ENCODE results near the gene CRYBG1.
"Not testable (repeated sequence)": the region's sequence is repeated elsewhere in the genome, so short reads cannot be mapped to it uniquely, and the experiment has no call there.

Gene CRYBG1

DNA sequence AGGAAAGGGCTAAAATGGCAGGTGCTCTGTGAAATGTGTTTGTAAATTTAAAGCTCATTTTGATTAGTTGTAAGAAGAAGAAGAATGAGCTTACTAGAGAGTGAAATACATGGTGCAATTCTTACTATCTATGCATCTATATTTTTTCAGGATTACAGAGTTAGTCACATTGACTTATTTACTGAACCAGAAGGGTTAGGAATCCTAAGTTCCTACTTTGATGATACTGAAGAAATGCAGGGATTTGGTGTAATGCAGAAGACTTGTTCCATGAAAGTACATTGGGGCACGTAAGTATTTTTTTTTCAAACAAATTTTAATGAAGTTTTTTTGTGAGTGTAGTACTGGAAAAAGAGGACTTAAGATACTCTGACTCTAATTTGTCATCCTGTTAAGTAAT, 169.5 kb downstream of the CRYBG1 start:
- DNase-seq = no peak

DNA sequence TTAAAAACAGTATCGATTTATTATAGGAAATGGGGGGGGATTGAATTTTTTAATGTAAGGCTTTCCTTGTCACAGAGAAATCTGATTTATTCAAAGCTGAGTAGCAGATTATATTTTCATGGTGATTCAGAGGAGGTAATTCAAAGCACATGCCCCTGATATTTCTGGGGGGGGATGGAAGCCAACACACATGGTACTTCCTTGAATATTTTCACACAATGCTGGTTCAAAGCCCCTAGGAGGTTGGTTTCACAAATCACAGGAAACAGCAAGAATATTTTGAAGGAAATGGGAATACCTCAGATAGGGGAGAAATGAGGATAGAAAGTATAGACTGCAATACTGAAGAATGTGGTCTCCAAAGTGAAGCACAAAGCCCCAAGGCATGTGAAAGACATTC, 170.0 kb downstream of the CRYBG1 start:
- no peak for DNase-seq

DNA sequence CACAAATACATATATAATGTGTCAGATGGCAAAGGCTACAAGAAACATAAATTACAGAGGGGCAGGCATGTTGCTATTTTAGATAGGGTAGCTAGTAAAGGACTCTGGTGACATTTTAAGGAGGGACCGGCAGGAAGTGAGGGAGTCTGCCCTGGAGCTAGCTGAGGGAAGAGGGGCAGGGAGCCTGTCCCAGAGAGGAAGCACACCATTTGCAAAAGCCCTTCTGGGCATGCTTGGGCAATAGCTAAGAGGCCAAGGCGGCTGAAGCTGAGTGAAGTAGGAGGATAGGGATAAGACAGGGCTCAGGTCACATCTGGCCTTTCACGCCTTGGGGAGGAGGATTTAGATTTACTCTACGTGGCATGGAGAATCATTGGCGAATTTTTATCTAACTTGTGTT, 172.5 kb downstream of the CRYBG1 start:
- no peak for DNase-seq

DNA sequence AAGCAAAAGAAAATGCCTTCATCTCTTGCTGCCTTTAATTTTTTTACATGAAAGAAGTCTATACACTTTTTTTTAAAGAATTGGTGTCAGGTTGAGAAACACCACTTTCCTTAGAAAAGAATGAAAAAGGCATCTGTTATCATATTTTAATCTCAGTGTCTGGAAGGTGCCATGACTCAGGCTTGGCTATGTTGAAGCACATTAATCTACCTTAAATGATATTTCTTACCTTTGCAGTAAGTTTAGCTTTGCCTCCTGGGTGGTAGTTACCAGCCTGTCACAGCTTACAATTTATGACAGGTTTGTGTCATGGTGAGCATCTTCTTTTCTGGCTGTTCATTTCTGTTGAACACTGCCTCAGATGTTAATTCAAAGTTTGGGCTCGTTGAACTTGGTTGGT, 173.5 kb downstream of the CRYBG1 start:
- DNase-seq = no peak

GRCh38 chr6:106534564-106534982, 174.1 kb downstream of the CRYBG1 start:
- DNase-seq = no peak

DNA sequence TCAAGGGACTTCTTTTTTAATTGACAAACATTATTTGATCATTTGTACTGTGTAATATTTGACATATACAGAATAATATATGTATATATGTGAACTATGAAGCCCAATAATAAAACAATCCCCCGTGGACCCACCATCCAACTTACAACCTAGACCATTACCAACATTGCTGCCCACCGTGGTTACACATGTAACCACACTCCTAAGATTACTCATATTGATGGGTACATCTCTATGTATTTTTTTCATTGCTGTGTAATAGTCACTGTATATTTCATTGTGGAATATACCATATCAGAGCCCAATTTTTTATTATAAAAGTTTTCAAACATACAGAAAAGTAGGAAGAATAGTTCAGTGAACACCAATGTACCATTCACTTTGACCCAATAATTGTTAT, 174.5 kb downstream of the CRYBG1 start:
- no peak for DNase-seq

- DNase-seq = no peak
Measured at GRCh38 chr6:106536357-106536756, 175.8 kb downstream of the CRYBG1 start.

DNA sequence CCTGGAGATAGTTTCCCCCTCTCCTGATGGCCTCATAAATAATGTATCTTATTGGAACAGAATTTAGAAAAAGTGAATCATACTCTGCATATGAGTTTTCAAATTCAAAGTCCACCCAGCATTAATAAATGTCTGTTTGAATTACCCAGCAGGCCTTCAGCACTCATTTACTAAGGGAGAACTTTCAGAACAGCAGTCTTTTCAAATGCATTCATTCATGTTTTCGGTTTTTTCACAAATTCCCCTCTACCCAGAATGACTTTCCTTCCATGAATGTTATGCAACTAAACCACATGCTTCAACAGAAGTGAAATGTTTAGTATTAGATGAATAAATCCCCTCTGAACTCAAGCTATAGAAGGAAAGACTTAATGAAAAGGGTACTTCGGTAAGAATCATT, 176.3 kb downstream of the CRYBG1 start:
- DNase-seq = no peak

DNA sequence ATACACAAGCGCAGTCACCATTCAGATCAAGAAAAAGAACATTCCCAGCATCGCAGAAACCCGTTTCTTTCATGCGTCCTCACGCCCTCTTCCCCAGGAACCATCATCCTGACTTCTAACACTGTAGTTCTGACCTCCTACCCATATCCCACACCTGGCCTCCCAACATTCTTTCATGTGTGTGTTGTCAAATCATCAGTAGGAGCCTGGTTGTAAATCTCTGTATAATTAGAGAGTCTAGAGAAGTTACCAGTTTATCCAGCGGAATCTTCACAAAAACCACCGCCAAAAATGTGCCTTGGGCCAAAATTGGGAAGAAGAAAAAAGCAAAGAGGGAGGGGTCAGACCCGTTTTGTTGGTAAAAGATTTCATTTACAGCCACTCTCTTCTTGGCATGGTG, 177.1 kb downstream of the CRYBG1 start:
- DNase-seq = no peak

DNA sequence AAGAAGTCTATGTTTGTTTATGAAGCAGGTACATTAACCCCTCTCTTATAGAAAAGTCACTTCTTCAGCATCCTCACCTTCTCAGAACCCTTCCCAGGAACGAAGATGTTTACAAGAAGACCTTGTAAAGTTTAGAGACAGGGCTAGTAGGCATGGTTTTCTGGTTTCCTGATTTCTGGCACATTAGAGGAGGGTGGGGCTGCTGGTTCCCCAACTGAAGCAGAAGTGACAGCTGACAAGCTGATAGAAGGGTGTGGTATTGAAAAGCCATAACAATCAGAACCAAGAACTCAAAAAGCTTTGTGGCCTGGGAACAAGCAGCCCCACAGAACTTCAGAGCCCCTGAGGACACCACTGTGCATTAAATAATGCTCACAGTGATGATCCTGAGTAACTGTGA, 177.6 kb downstream of the CRYBG1 start:
- no peak for DNase-seq

GRCh38 chr6:106539936-106540335, 179.4 kb downstream of the CRYBG1 start:
- DNase-seq = no peak

- no peak for DNase-seq
Measured at GRCh38 chr6:106540432-106540831, 179.9 kb downstream of the CRYBG1 start.

DNA sequence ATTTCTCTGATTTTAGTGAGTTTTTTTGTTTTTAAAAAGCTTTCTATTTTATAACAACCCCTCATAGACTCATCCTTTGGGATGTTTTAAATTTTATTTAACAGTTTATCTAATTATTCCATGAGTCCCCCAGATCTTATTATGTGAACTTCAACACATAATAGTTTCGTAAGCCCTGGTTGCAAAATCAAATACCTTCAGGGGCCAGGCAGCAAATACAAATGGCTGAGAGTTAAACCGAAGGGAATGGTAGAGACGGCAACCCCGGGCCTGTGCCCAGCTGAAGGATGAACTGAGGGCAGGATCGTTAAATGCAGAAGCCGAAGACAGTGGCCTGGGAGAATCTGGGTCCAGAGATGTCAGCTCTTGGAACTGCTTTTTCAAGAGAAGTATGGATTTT, 180.4 kb downstream of the CRYBG1 start:
- DNase-seq = no peak

DNA sequence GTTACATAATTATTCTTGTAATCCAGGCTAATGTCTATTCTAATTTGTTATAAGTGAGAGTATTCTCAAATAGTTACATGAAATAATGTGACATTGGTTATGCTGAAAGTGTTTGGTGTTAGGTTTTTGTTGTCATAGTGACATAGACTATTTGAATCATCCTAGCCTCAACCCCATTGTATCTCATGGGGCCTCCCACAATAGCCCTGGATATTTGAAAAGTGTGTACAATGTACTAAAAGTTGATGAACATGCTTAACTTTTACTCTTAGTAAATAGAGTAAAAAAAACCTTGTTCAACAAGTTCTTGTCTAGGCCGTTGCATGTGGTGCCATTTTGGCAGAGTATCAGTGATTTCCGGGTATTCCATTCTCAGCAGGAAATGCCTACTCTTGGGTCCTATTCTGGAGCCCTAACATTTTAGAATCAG, 185.8 kb downstream of the CRYBG1 start:
- DNase-seq = no peak

DNA sequence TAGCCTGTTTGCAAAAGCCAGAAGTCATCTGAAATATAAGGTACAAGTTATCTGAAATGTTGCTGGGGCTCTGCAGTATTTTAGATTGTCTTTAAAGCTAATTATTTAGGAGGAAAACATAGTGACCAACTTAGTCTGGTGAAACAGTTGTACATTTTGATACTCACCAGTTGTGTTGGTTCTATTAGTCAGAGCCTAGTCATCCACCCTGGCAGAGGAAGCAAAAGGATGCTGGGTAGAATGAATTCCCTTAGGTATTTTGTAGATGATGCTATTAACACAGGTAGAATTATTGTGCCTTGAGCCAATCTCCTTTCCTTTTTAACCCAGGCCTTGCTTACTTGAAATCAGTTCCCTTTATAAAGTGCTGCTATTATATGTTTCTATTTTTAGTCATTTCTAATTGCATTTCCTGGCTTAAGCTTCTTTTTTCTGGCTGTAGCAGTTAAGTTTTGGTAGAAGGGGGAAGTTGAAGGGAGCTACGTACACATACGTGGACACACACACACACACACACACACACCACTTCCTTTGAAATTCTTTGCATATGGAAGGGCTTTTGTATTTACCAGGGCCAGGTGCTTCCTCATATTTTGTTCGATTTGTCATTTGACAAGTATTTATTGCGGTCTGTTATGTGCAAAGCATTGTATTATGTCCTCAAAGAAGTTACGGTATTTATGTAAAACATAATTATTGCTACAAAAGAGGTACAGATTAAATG, 186.3 kb downstream of the CRYBG1 start:
- no peak for DNase-seq

DNA sequence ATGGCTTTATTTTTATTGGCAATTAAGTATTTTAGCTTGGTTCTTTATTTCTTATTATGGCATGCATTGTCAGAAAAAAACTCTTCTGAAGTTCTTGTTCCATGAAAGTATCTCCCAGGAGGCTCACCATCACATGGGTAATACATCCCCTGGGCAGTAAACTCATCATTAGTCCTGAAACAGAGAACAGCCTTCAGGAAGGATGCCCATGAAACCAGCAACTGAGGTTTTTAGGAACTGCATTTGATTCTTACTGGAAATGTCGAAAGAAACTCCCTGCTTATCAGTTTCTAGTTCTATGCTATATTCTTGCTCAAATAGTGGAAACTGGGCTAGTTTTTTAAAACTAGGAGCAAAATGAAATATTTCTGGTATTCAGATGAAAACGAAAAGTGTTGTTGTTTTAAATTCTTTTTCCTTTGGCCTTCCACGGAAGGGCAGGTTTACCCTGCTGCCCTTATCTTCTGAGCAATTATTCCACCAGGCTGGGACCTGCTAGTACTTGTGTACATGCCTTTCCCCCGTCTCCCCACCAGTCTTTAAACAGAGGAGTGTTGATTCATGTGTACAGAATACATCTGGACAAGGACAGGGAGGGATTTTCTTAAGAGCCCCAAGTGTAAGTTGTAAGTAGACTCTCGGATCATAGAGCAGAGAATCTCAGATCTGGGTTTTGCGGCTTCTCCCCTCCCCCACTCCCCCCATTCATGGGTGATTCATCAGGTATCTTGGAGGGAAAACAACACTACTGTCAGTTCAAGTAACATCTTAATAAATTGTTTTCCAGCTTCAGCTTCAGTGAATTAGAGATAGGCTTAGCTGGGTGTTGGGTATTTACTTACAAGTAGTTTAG, 187.3 kb downstream of the CRYBG1 start:
- no peak for DNase-seq

DNA sequence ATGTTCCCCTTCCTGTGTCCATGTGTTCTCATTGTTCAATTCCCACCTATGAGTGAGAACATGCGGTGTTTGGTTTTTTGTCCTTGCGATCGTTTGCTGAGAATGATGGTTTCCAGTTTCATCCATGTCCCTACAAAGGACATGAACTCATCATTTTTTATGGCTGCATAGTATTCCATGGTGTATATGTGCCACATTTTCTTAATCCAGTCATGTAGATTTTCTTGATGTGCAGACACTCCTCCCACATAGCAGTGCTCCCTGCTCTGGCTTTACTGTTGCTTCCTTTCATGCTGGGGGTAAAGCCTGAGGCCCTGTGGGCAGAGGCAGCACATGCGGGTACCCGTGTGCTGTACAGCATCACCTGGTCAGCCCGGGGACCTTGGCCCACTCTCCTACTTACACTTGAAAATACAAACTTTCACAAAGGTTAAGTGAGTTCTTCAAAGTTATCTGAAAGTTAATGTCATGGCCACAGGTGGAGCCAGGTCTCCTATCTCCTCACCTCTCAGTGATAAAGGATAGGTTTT, 188.5 kb downstream of the CRYBG1 start:
- DNase-seq = not testable (repeated sequence)

GRCh38 chr6:106549521-106549920, 189.0 kb downstream of the CRYBG1 start:
- no peak for DNase-seq

DNA sequence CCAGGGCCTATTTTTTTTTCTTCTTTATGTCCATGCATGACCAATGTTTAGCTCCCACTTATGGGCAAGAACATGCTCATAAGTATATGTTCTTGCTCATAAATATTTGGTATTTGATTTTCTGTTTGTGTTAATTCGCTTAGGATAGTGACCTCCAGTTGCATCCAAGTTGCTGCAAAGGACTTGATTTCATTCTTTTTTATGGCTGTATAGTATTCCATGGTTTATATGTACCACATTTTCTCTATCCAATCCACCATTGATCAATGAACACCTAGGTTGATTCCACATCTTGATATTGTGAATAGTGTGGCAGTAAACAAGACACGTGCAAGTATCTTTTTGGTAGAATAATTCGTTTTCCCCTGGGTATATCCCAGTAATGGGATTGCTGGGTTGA, 190.6 kb downstream of the CRYBG1 start:
- no peak for DNase-seq

DNA sequence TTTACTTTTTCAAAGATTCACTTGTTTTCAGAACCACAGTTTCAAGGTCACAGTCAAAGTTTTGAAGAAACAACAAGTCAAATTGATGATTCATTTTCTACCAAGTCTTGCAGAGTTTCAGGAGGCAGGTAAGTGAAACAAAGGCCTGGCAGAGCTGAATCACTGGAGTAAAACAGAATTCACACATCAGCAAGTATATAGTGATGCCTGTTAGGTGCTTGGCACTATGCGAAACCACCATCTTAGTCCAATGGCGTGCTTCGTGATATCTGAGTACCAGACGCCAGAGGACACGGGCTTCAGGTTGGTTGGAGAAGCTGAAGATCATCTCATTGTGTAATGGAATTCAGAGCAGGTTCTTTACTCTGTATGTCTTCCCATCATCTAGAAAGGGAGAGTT, 192.9 kb downstream of the CRYBG1 start:
- DNase-seq = no peak

- no peak for DNase-seq
Measured at GRCh38 chr6:106555767-106556166, 195.2 kb downstream of the CRYBG1 start.

DNA sequence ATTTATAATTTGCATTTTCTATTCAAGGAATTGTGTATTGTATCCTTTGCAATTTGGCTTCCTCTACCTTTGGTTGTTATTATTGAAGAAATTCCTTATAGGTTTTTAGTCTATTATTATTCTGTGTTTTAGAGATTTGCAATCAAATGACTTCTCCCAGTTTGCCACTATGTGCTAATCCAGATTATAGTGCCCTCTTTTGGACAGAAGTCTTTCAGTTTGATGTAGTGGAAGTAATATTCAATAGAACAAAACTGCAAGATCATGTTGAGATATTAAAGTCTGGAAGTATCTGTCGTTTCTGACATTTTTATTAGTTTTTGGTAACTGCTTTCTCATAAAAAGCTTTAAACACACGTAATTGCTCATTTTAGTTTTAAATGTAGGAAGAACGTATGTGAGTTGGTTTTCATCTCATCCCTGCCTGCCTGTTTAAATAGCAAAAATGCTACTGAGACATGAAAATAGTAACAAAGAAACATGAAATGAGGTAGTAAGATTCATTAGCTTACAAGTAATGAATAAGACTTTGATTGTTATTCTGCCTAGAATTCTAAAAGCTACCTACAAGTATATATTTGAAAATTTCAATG, 195.9 kb downstream of the CRYBG1 start:
- no peak for DNase-seq

DNA sequence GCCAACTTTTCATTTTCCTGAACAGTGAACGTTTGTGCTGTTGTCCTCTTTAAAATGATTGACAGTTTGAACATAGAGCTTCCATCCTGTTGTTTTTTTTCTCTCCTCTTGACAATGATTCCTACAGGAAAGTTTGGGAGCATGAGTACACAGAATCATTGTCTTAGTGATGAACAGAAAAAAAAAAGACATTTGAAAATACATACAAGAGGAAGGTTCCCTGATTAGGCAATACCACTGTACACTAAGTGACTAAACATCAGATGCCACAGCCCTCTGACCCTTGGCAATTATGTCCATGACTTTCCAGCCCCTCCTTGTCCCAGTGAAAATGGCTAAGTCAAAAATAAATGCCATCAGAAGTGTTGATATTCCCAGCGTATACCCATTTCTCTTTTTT, 197.3 kb downstream of the CRYBG1 start:
- DNase-seq = no peak

DNA sequence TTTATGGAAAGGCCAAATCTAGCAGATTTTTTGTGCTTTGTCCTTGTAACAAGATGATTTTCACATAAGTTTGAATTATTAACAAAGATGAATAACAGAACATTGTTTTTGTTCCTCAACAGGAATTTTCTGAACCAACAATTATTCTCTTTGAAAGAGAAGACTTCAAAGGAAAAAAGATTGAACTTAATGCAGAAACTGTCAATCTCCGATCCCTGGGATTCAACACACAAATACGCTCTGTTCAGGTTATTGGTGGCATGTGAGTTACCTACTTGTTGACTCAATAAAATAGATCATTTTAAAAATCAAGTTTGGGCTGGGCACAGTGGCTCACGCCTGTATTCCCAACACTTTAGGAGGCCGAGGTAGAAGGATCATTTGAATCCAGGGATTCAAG, 197.8 kb downstream of the CRYBG1 start:
- no peak for DNase-seq

Data from NCI-H1930 (cell line).